WTC11 (cell line): ENCODE data around the gene ATG7.

Experiments used
- IRF2 ChIP-seq: sonication (generic); formaldehyde crosslinking; IDR thresholded peaks from 2 replicates; pipeline ENCODE4 v1.8.0; 2022; ENCODE audit warnings: low read depth, missing genetic modification reagents, borderline replicate concordance
- TF ChIP-seq, protein P1 (sequence below): sonication (generic); formaldehyde crosslinking; IDR thresholded peaks from 2 replicates; pipeline ENCODE4 v1.8.1; 2022; ENCODE audit warnings: mild to moderate bottlenecking, moderate library complexity, missing genetic modification reagents
- TF ChIP-seq, protein P2 (sequence below): fragments of 200-600 bp; IDR thresholded peaks from 2 replicates; pipeline ENCODE4 v1.8.0; 2022; ENCODE audit warnings: antibody characterized with exemption

GRCh38 chr3:11494131-11494916 is 222.1 kb downstream of the ATG7 start:
- TF ChIP-seq, protein P1, sequence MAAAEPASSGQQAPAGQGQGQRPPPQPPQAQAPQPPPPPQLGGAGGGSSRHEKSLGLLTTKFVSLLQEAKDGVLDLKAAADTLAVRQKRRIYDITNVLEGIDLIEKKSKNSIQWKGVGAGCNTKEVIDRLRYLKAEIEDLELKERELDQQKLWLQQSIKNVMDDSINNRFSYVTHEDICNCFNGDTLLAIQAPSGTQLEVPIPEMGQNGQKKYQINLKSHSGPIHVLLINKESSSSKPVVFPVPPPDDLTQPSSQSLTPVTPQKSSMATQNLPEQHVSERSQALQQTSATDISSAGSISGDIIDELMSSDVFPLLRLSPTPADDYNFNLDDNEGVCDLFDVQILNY (CRISPR knock-in tag): no peak
- TF ChIP-seq IRF2 (CRISPR knock-in tag): no peak
- TF ChIP-seq, protein P2, sequence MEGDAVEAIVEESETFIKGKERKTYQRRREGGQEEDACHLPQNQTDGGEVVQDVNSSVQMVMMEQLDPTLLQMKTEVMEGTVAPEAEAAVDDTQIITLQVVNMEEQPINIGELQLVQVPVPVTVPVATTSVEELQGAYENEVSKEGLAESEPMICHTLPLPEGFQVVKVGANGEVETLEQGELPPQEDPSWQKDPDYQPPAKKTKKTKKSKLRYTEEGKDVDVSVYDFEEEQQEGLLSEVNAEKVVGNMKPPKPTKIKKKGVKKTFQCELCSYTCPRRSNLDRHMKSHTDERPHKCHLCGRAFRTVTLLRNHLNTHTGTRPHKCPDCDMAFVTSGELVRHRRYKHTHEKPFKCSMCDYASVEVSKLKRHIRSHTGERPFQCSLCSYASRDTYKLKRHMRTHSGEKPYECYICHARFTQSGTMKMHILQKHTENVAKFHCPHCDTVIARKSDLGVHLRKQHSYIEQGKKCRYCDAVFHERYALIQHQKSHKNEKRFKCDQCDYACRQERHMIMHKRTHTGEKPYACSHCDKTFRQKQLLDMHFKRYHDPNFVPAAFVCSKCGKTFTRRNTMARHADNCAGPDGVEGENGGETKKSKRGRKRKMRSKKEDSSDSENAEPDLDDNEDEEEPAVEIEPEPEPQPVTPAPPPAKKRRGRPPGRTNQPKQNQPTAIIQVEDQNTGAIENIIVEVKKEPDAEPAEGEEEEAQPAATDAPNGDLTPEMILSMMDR: no peak
